Measurements from ENCODE around the gene OXCT1.
"Not testable (repeated sequence)": the region's sequence is repeated elsewhere in the genome, so short reads cannot be mapped to it uniquely, and the experiment has no call there.

Gene OXCT1

GRCh38 chr5:41714446-41714845 is 155.8 kb downstream of the OXCT1 start:
- not testable (repeated sequence) for DNase-seq (ENCODE audit: low spot score)

GRCh38 chr5:41708604-41708940 is 161.7 kb downstream of the OXCT1 start:
- no peak for DNase-seq (ENCODE audit: low spot score)

GRCh38 chr5:41707853-41708603 is 162.2 kb downstream of the OXCT1 start:
- no peak for DNase-seq (ENCODE audit: low spot score)

- no peak for DNase-seq (ENCODE audit: low spot score)
Measured at GRCh38 chr5:41695920-41696582, 174.2 kb downstream of the OXCT1 start.

GRCh38 chr5:41686767-41687166 is 183.5 kb downstream of the OXCT1 start:
- DNase-seq (ENCODE audit: low spot score), result no peak

GRCh38 chr5:41686191-41686590 is 184.0 kb downstream of the OXCT1 start:
- no peak for DNase-seq (ENCODE audit: low spot score)

GRCh38 chr5:41683181-41683580 is 187.0 kb downstream of the OXCT1 start:
- no peak for DNase-seq (ENCODE audit: low spot score)

GRCh38 chr5:41682641-41683040 is 187.6 kb downstream of the OXCT1 start:
- no peak for DNase-seq (ENCODE audit: low spot score)

GRCh38 chr5:41681840-41682239 is 188.4 kb downstream of the OXCT1 start:
- no peak for DNase-seq (ENCODE audit: low spot score)
